Measurements from ENCODE around the gene NBEAL2.

DNA sequence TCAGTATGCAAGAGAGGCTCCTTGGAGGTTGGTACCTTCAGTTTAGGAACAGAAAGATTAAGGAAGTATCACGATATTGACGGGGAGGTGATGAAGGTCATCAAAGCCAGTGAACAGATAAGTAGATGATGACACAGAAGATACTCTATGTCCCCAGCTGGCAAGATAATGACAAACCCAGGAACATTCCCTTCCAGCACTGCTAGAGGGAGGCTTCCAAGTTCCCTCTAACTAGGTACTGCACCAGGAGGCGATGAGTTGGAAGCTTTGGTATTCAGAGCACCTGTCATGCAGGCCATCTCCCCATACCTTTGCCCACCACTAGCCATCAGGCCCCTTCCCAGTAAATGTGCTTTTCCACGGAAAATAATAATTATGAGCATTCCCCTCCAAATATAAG is 40.8 kb downstream of the NBEAL2 start:
- TF ChIP-seq CTCF (conservative IDR thresholded peaks at IDR 0.05; ENCODE audit: low read depth, low read length): no peak
- no peak for TF ChIP-seq EZH2 (IDR thresholded peaks at IDR 0.05; ENCODE audit: low read length, unreplicated experiment)
- TF ChIP-seq EZH2phosphoT487 (IDR thresholded peaks at IDR 0.05; ENCODE audit: borderline replicate concordance, low read length): no peak

Data from PC-3 (cell line).